HL-60/S4 treated with retinoic acid at 250 ng/mL for 4 days and 3 days (cell line): ENCODE results near the gene UGDH.
"Not testable (repeated sequence)": the region's sequence is repeated elsewhere in the genome, so short reads cannot be mapped to it uniquely, and the experiment has no call there.

Source experiments
- in situ Hi-C: fragments of 300-500 bp; cut with MboI; formaldehyde crosslinking; loops from 2 replicates; pipeline ENCODE4 v1.7.0; 2022; ENCODE audit warnings: low sequenced_read_pairs

UGDH gene

DNA sequence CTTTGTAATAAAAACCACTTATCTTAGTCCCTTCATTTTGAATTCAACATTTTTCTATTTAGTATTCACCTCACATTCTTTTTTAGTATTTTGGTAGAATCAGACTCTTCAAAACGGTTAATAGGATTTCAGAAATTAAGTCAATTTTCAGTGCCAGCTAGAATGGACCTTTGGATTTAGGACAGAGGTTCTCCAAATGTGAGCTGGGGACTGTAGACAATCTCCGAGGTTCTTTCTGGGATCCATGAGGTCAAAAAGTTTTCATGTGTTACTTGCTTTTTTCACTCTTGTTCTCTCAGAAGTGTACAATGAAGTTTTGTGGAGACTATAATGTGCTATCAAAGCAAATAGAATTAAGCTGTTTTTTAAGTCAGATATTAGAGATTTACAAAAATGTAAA, 2.3 kb upstream of the UGDH start:
- in situ Hi-C loops: no loop called here

DNA sequence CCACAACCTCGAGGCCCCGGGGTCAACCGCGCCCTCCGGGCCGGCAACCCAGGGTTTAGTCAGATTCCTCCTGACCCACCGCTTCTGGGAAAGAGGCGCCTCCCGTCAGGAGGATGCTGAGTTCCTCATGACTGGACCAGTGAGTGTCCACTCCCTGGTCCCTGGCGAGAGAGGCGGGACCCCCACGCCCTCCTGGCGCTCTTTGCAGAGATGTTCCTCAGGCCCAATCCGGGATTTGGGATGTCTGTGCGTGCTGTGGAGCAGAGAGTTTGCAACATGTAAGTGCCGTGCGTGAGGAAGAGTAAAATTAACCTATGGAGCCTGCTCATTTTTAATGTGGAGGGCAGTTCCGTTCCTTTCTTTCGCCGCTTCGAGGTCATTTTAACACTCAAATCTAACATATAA, 824 bp upstream of the UGDH start:
- in situ Hi-C loops: no loop called here

- in situ Hi-C loops: no loop called here
Measured at GRCh38 chr4:39526765-39527295, 409 bp downstream of the UGDH start.

DNA sequence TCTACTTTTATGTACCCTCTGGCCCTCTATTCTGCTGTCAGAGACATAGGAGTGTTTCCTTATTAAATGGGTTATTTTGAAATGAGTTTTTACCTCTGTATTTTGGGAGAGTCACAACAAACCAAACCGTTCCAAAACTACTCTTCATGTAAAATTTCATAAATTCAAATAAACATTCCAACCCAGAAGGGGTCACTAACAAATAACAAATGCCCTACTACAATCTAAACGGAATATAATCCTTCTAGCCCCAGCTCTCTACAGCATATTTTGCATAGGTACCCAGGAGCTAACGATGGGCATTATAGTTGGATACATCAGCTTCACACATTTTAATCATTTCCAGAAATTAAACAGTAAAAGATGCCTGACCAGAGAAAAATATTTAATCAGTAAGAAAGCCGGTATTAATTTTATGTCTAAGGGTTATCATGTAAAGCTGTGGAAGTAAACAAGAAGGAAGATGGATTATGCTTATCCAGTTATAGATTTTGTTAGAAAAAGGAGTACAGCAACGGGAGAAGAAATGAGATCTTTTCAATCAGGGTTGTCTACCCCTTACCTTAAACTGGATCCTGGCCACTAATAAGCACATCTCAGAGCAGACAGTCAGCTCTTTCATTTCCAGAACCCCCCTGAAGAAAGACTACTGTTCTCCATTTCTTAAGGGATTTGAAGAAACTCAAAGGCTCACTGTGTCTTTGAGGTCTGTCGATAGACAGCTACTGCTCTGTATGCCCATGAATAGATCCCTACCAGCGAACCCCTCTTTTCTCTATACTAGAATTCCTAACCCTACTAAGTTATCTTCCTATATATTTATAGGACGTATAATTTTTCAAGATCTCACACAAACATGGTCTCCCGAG, 1.2 kb downstream of the UGDH start:
- in situ Hi-C loops: no loop called here

- in situ Hi-C loops: no loop called here
Measured at GRCh38 chr4:39524161-39524957, 2.9 kb downstream of the UGDH start.

GRCh38 chr4:39522068-39522467, 5.2 kb downstream of the UGDH start:
- in situ Hi-C loops: no loop called here

GRCh38 chr4:39521253-39521919, 5.9 kb downstream of the UGDH start:
- in situ Hi-C loops: no loop called here

DNA sequence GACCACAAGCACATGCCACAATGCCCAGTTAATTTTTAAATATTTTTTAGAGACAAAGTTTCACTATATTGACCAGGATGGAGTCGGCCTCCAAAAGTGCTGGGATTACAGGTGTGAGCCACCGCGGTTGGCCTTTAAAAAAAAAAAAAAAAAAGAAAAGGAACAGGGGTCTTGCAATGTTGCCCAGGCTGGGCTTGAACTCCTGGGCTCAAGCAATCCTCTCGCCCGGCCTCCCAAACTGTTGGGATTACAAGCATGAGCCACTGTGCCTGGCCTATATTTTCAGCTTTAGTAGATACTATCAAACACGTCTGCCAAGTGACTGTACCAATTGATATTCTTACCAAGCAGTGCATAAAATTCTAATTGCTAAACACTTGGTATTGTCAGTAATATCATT, 8.8 kb downstream of the UGDH start:
- in situ Hi-C loops: no loop called here

DNA sequence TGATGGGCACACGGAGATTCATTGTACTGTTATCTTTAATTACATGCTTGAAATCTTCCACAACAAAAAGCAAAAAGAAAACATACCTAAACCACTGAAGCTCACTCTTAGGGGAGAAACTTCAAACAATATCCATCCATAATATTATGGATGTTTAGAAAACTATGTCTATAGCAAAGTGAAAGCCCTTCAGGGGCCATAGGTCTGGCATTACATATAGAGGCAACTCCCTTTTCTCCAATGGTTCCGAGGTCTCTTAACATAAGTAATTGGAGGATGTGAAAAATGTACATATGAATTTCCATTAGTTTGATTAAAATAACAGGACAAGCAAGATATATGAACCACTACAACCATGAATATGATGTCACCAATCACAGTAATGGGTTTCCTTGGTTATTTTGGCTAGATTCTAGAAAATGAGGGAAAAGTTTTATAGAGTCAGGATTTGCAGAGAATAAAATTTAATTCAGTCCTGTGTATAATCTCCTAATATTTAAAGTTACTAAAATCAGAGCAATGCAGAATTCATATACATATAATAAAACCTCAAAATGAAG, 10.8 kb downstream of the UGDH start:
- in situ Hi-C loops: no loop called here

DNA sequence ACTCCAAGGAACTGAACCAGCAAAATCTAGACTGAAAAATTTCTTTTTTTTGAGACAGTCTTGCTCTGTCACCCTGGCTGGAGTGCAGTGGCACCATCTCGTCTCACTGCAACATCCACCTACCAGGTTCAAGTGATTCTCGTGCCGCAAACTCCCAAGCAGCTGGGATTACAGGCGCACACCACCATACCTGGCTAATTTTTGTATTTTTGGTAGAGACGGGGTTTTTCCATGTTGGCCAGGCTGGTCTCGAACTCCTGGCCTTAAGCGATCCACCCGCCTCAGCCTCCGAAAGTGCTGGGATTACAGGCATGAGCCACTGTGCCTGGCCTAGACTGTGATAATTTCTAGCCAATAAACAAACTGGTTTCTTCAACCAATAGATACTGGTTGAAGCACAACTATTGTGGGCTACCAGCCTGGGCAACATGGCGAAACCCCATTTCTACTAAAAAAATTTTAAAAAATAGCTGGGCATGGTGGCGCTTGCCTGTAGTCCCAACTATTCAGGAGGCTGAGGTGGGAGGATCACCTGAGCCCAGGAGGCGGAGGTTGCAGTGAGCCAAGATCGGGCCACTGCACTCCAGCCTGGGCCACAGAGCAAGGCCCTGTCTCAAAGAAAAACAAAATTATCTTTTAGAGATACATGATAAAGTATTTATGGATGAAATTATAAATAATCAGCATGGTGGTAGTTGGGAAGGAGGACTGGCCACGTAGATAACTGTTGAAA, 11.4 kb downstream of the UGDH start:
- in situ Hi-C loops: not testable (repeated sequence)

GRCh38 chr4:39514888-39515401, 12.3 kb downstream of the UGDH start:
- in situ Hi-C loops: no loop called here

GRCh38 chr4:39514266-39514665, 13.0 kb downstream of the UGDH start:
- in situ Hi-C loops: not testable (repeated sequence)

DNA sequence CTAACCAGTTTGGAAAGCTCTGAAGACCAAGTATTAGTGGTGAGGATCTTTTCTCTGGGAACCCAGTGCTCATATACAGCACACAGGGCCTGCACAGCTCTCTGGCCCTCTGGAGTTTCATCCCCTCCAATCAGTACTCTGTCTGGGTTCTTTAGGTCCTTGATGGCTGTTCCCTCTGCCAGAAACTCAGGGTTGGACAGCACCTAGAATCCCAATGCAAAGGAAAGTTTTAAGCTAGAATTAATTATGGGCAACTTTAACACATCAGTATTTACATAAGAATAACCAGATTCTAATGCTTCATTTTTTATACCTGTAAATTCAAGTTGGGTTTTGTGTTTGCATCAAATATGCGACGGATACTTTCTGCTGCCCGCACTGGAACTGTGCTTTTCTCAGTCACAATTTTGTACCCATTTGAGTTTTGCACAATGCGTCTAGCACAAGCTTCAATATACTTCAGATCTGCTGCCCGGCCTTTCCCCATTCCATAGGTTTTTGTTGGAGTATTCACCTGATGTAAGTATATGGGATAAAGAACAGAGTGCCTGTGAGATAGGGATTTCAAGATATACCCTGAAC, 16.8 kb downstream of the UGDH start:
- in situ Hi-C loops: no loop called here

DNA sequence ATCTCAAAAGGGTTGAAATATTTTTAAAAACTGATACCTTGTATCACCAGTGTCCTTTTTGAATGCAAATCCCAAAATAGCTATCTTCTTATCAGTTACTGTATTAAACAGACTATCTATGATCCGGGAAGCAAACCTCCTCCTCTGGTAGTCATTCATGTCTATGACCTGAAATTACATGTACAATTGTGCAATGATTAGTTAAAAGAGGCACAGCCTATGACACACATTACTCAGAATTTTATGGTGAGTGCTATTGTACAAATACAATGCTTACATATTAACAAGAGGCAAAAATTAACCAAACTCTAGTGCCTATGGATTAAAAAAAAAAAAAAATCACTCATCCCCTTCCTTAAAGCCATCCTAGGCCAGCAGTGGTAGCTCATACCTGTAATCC, 21.7 kb downstream of the UGDH start:
- in situ Hi-C loops: no loop called here

GRCh38 chr4:39504538-39504937, 22.7 kb downstream of the UGDH start:
- in situ Hi-C loops: no loop called here

DNA sequence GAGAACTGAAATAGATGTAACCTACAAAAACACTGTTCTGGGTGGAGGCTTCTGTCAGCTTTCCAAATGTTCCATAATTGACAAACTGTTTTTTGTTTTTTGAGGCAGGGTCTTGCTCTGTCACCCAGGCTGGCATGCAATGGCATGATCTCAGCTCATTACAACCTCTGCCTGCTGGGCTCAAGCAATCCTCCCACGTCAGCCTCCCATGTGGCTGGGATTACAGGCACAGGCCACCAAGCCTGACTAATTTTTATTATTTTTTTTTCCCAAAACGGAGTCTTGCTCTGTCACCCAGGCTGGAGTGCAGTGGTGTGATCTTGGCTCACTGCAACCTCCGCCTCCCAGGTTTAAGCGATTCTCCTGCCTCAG, 24.6 kb downstream of the UGDH start:
- in situ Hi-C loops: not testable (repeated sequence)

DNA sequence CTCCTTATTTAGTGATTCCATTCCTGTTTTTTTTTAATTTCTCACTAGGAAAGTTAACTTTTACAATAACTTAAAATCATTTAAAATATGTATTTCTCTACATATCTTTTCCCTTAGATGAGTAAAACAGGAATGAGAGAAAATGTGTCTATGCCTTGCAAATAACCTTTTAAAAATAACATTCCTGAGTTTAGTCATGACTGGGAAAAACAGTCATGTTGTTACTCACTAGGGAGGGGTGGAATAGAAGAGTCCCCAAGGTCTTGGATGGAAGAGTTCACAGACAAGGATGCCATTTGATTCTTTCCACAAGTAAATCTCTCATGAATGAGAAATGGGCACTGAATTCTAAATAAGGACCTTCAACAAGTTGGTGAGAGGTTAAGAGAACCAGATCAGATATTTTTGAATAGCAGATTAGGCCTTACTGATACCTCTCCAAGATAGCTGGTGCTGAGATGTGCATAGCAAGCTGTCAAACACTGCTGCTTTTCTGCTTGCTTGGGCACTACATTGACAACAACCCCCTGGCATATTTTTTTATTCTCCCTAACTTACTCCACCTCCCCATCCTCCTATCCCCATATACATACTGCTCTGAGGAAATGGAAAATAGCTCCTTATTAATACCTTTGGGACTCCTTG, 25.1 kb downstream of the UGDH start:
- in situ Hi-C loops: no loop called here

GRCh38 chr4:39498727-39499020, 28.6 kb downstream of the UGDH start:
- in situ Hi-C loops: no loop called here

GRCh38 chr4:39497909-39498726, 29.1 kb downstream of the UGDH start:
- in situ Hi-C loops: no loop called here
